OCI-LY7 (cell line): ENCODE data around the gene POLR1F. TPM values are rescaled to one million over a fixed set of nuclear protein-coding genes. Genes with fewer than 3 reads are reported as not detected.

Experiments
- BruUV-seq: library from RNA; stranded (reverse); fragments of 400-500 nt; replicated peaks from 2 replicates; lab custom pipeline; 2021; lab: Mats Ljungman, UMichigan
- CTCF ChIA-PET: fragments of 300-600 bp; sonication (Branson Sonifier 250); formaldehyde crosslinking; loops from one replicate; lab custom pipeline; 2022; ENCODE audit warnings: antibody characterized with exemption; ENCODE audit not compliant: unreplicated experiment; lab: Charles Lee
- POLR2A ChIA-PET: fragments of 300-600 bp; sonication (Branson Sonifier 250); formaldehyde crosslinking; loops from one replicate; lab custom pipeline; 2022; ENCODE audit warnings: antibody characterized with exemption; lab: Charles Lee
- DNase-seq: peaks from one replicate; pipeline ENCODE4 v3.0.0-alpha.2; 2015; ENCODE audit warnings: low spot score
- H2AFZ ChIP-seq: fragments of 200-600 bp; sonication (generic), shearing (Covaris generic); 2 replicates; pipeline ENCODE4 v1.6.1; 2014; ENCODE audit warnings: mild to moderate bottlenecking, antibody characterized with exemption, low read length, moderate library complexity
- H3K27ac ChIP-seq: fragments of 200-600 bp; sonication (generic); 2 replicates; pipeline ENCODE4 v1.5.1; 2014; ENCODE audit warnings: mixed run types, low read depth, mild to moderate bottlenecking, moderate library complexity, low read length, inconsistent platforms; ENCODE audit not compliant: poor library complexity, severe bottlenecking
- H3K36me3 ChIP-seq: fragments of 200-600 bp; sonication (generic); 2 replicates; pipeline ENCODE4 v1.6.1; 2014; ENCODE audit warnings: mild to moderate bottlenecking, antibody characterized with exemption, low read length, moderate library complexity, mixed read lengths; ENCODE audit not compliant: insufficient read depth
- H3K4me1 ChIP-seq: fragments of 200-600 bp; sonication (generic); 2 replicates; pipeline ENCODE4 v1.5.1; 2014; ENCODE audit warnings: mild to moderate bottlenecking, low read length; ENCODE audit not compliant: insufficient read depth, poor library complexity, severe bottlenecking
- H3K4me2 ChIP-seq: fragments of 200-600 bp; sonication (generic); 2 replicates; pipeline ENCODE4 v1.6.1; 2014; ENCODE audit warnings: mild to moderate bottlenecking, low read length
- H3K4me3 ChIP-seq: fragments of 200-600 bp; sonication (generic); 2 replicates; pipeline ENCODE4 v1.5.1; 2014; ENCODE audit warnings: mild to moderate bottlenecking, low read depth, low read length; ENCODE audit not compliant: poor library complexity, severe bottlenecking
- H3K79me2 ChIP-seq: fragments of 200-600 bp; sonication (generic); 2 replicates; pipeline ENCODE4 v1.6.1; 2016; ENCODE audit warnings: low read depth, mild to moderate bottlenecking, low read length, moderate library complexity, mixed read lengths; ENCODE audit not compliant: insufficient read depth
- H3K9me2 ChIP-seq: fragments of 200-600 bp; sonication (generic); 2 replicates; pipeline ENCODE4 v1.6.1; 2016; ENCODE audit warnings: mild to moderate bottlenecking, low read length, mixed read lengths; ENCODE audit not compliant: insufficient read depth
- H3K9me3 ChIP-seq: fragments of 200-600 bp; sonication (generic); 2 replicates; pipeline ENCODE4 v1.6.1; 2014; ENCODE audit warnings: mild to moderate bottlenecking, mixed run types, low read length, mixed read lengths
- H4K20me1 ChIP-seq: fragments of 200-600 bp; sonication (generic); 2 replicates; pipeline ENCODE4 v1.6.1; 2014; ENCODE audit warnings: mild to moderate bottlenecking, antibody characterized with exemption, low read length, moderate library complexity, mixed read lengths; ENCODE audit not compliant: insufficient read depth
- EZH2phosphoT487 ChIP-seq: fragments of 200-600 bp; sonication (generic); IDR thresholded peaks from 2 replicates; pipeline ENCODE4 v1.6.1; 2018; ENCODE audit warnings: low read depth, borderline replicate concordance, mild to moderate bottlenecking, mixed run types, antibody characterized with exemption, low read length, moderate library complexity, mixed read lengths
- intact Hi-C: fragments of 100-400 bp; cut with micrococcal nuclease; formaldehyde crosslinking; loops from one replicate; pipeline ENCODE4 v1.10.0; 2022; ENCODE audit not compliant: unreplicated experiment
- total RNA-seq, 2 experiments: library from RNA; depleted of rRNA in 1 of 2; stranded (reverse); fragments of >200 nt in 1 of 2; shearing (Covaris generic) in 1 of 2; gene quantifications; 2 replicates each; pipeline ENCODE4 v1.2.3, GENCODE V29; 2014 to 2022
- TF ChIP-seq, protein P1 (sequence below): fragments of 200-600 bp; sonication (generic); conservative IDR thresholded peaks from 2 replicates; pipeline ENCODE4 v1.5.1; 2014; ENCODE audit warnings: mild to moderate bottlenecking, antibody characterized with exemption, low read length, moderate library complexity, mixed read lengths

Gene POLR1F
- total RNA-seq, 2 experiments from 2014 or later = 17.7 to 23.9 TPM

DNA sequence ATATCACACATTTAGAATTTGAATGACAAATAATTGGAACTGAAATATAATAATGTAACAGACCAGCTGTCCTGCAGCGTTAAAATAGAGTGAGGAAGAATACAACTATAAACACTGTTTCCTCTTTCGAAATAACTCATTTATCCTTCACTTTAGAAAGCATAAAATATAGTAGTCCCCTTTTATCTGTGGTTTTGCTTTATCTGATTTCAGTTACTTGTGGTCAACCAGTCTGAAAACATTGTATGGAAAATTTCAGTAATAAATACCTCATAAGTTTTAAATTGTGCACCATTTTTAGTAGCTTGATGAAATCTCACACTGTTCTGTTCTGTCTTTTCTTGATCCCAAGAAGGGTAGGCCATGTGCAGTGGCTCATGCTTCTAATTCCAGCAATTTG, 31.7 kb downstream of the POLR1F start:
- Histone ChIP-seq H3K27ac (no peak overlapping the region), H3K4me1 (no peaks in the 10 kb centered on the region), H3K9me2 (no peaks in the 10 kb centered on the region), H3K4me3 (no peak overlapping the region), H3K9me3 (no peaks in the 10 kb centered on the region), H3K36me3 (no peaks in the 10 kb centered on the region), H3K79me2 (no peaks in the 10 kb centered on the region), H4K20me1 (no peaks in the 10 kb centered on the region), H3K4me2 (no peak overlapping the region), H2AFZ (no peak overlapping the region)
- ChIA-PET POLR2A (no interaction called here), CTCF (no interaction called here)
- intact Hi-C loops = no loop called here
- BruUV-seq = no TSS peak
- no peak for DNase-seq
- no peak for TF ChIP-seq EZH2phosphoT487
- TF ChIP-seq, protein P1, sequence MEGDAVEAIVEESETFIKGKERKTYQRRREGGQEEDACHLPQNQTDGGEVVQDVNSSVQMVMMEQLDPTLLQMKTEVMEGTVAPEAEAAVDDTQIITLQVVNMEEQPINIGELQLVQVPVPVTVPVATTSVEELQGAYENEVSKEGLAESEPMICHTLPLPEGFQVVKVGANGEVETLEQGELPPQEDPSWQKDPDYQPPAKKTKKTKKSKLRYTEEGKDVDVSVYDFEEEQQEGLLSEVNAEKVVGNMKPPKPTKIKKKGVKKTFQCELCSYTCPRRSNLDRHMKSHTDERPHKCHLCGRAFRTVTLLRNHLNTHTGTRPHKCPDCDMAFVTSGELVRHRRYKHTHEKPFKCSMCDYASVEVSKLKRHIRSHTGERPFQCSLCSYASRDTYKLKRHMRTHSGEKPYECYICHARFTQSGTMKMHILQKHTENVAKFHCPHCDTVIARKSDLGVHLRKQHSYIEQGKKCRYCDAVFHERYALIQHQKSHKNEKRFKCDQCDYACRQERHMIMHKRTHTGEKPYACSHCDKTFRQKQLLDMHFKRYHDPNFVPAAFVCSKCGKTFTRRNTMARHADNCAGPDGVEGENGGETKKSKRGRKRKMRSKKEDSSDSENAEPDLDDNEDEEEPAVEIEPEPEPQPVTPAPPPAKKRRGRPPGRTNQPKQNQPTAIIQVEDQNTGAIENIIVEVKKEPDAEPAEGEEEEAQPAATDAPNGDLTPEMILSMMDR = no peak

DNA sequence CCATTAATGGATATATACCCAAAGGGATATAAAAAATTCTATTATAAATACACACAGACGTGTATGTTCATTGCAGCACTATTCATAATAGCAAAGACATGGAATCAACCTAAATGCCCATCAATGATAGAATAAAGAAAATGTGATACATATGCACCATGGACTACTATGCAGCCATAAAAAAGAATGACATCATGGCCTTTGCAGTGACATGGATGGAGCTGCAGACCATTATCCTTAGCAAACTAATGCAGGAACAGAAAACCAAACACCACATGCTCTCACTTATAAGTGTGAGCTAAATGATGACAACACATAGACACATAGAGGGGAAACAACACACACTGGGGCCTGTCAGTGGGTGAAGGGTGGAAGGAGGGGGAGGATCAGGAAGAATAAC, 33.0 kb downstream of the POLR1F start:
- no peak for DNase-seq
- CTCF ChIA-PET = no interaction called here
- Histone ChIP-seq H4K20me1 (no peaks in the 10 kb centered on the region), H3K9me2 (no peaks in the 10 kb centered on the region), H3K4me2 (no peak overlapping the region), H3K4me3 (no peak overlapping the region), H2AFZ (no peak overlapping the region), H3K4me1 (no peaks in the 10 kb centered on the region), H3K79me2 (no peaks in the 10 kb centered on the region), H3K9me3 (no peaks in the 10 kb centered on the region), H3K36me3 (no peaks in the 10 kb centered on the region), H3K27ac (no peak overlapping the region)
- no peak for TF ChIP-seq EZH2phosphoT487
- TF ChIP-seq, protein P1 = no peak
- BruUV-seq = no TSS peak
- POLR2A ChIA-PET = no interaction called here
- intact Hi-C loops = no loop called here

DNA sequence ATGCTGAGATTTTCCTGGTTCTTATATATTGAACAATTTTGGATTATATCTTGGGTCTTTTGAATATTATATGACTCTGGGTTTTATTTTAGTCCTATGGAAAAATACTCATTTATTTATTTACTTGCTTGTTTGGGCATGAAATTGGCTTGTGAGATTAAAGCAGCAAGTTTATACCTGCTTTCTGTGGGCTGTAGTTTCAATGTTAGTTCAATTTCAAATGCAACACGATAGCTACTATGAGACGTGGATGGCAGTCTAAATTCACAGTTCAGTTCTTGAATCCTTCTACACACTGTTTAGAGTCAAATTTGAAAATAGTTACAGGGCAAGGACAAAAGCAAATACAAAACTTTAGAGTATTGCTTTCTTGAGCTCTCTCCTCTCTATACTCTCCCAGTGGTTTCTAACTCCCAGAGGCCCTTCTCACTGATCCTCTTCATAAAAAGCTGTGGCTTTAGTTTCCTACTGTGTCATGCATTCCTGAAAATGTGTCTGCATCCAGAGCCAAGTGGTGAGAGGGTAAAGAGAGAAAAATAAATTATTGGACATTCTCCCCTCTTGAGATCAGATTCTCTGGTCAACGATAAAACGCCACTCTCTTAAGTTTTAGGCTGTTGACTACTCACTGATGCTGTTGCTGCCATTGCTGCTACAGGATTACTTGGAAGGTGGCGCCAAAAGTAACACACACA, 34.4 kb downstream of the POLR1F start:
- no TSS peak for BruUV-seq
- no peaks in the 10 kb centered on the region for H3K9me2 ChIP-seq
- CTCF ChIA-PET = no interaction called here

More for the DNA sequence above, 34.4 kb downstream of the POLR1F start:
- H3K9me3 ChIP-seq = no peaks in the 10 kb centered on the region
- no peaks in the 10 kb centered on the region for H3K36me3 ChIP-seq
- no peak for DNase-seq
- no peaks in the 10 kb centered on the region for H3K4me1 ChIP-seq
- H2AFZ ChIP-seq = no peak overlapping the region
- H3K4me3 ChIP-seq = no peak overlapping the region
- no peak overlapping the region for H3K27ac ChIP-seq
- intact Hi-C loops = no loop called here
- no peaks in the 10 kb centered on the region for H4K20me1 ChIP-seq
- POLR2A ChIA-PET = no interaction called here
- no peak overlapping the region for H3K4me2 ChIP-seq
- H3K79me2 ChIP-seq = no peaks in the 10 kb centered on the region
- TF ChIP-seq EZH2phosphoT487 = no peak
- TF ChIP-seq, protein P1 = no peak
